ENCODE results near the gene SPECC1.

GRCh38 chr17:20114466-20114865, 105.3 kb downstream of the SPECC1 start:
- TF ChIP-seq POLR2AphosphoS5 (IDR thresholded peaks at IDR 0.05; ENCODE audit: low read depth) (no peak), CTCF (IDR thresholded peaks at IDR 0.05; ENCODE audit: insufficient read depth, low read length) (no peak)

Data from HL-60 (cell line).